GM12892 (cell line): ENCODE measurements around the gene NYAP1.

Experiments used
- DNase-seq: peaks from one replicate; pipeline ENCODE4 v3.0.0; 2011; ENCODE audit not compliant: insufficient read length
- FAIRE-seq: peaks from 2 replicates; lab custom pipeline; 2011; peaks lifted over from hg19 to GRCh38; lab: Jason Lieb, UNC
- POLR2A ChIP-seq: IDR thresholded peaks from 2 replicates; pipeline ENCODE4 v1.6.1; 2011; ENCODE audit warnings: low read depth, low read length, control low read depth
- POLR2AphosphoS5 ChIP-seq: IDR thresholded peaks from 2 replicates; pipeline ENCODE4 v1.6.1; 2011; ENCODE audit warnings: low read depth, low read length, control low read depth
- TAF1 ChIP-seq: IDR thresholded peaks from 2 replicates; pipeline ENCODE4 v1.6.1; 2011; ENCODE audit warnings: low read depth, mild to moderate bottlenecking, control low read depth, low read length, borderline replicate concordance

NYAP1 gene

DNA sequence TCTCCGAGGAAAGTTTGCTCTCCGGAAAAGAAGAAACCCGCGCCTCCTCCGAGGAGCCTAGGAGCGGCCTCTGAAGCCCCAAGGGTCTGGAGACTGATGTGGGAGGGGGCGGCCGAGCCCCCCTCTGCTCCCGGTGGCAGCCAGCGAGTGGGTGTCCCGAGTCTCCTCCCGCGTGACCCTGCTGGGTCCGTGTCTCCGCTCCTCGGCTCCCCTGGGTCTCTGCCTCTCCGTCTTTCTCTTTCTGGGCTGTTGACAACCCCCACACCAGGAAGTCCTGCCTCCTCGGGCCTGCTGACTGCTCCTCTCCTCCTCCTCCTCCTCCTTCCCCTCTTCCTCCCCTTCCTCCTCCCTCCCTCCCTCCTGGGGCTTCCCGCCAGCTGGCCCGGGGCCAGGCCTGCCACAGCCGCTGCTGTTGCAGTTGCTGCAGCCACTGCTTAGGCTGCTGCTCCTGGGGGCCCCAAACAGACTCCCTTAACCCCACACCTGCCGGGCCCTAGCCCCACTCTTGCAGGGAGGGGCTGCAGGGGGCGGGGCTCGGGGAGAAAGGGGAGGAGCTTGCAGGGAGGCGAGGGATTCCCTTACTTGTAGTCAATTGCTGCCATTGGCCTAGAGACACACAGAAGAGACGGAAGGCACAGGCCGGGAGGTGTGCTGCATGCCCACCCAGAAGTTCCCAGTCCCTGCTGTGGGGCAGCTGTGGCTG is 4.6 kb upstream of the NYAP1 start, which contains the start of gene TSC22D4:
Gene TSC22D4 (minus strand): TSS at position 257 of the 703 bp plus-strand sequence. CDS start 1,176 bp downstream, outside the sequence.
- DNase-seq (peak; percentile 92), FAIRE-seq (peak; percentile 87)
- TF ChIP-seq TAF1 (peak; percentile 51; the same call in 1 of the 2 replicates), POLR2AphosphoS5 (peak; percentile 81), POLR2A (peak; percentile 82)

DNA sequence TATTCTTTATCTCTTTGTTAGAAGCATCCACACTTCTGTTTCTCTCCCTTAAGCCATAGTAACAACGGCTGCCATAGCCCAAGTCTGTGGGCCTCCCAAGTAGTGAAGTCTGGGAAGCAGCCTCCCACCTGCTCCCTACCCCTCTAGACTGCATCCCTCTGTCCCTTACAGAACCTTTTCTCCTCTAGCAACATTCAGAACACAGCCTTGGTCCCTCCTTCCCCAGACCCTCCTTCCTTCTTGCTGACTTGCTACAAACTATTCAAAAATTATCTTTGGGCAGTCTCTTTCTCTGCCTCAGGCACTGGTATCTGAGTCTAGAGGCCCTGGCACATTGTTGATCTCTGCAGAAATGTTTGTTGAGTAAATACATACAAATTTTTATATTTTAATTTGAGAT is 2.3 kb upstream of the NYAP1 start:
- DNase-seq: no peak
- no peak for FAIRE-seq
- TF ChIP-seq POLR2AphosphoS5 (no peak), POLR2A (no peak), TAF1 (no peak)

DNA sequence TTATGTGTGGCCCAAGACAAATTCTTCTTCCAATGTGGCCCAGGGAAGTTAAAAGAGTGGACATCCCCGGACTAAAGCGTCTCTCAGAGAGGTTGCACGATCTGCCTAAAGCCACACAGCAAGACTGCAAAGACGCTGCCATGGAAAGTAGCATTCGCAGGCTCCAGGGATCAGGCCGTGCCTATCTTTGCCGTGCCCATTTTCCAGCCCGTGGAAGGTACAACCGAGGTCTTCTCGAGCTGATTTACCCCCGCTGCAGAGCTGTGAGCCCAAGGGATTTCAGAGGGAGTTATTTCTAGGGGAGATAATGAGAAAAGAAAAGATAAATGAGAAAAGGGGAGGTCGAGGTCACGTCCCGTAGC is 1.0 kb upstream of the NYAP1 start:
- TF ChIP-seq TAF1 (no peak), POLR2AphosphoS5 (no peak), POLR2A (no peak)
- FAIRE-seq: no peak

DNA sequence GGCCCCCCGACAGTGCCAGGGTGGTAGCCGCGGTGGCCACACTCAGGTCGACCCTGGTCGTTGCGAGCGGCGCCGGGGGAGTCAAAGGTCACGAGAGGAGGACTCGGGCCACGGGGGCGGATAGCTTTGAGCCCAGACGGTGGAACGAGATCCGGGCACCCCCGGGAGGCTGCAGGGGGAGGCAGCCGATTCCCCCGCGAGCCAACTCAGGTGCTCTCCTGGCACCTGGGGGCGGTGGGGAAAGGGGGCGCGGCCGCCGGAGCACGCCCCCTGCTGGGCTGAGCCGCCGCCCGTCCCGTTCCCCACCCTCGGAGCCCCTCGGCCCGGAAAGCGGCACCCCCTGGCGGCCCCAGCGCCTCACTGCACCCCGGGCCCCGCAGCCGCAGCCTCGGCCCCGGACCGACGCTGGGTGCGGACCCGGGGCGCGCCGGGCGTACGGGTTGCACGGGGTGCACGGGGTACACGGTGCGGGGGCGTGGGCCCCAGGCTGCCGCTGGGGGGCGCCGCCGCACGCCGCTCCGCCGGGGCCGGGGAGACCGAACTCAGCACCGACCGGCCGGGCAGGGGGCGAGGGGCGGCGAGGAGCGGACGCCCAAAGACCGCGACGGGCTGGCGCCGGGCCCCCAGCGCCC is 521 bp upstream of the NYAP1 start:
- no peak for TF ChIP-seq TAF1
- no peak for TF ChIP-seq POLR2AphosphoS5
- TF ChIP-seq POLR2A: no peak
- FAIRE-seq (peak; percentile 57), DNase-seq (peak; percentile 82)

More for the DNA sequence above, 1.0 kb upstream of the NYAP1 start:
- no peak for DNase-seq

DNA sequence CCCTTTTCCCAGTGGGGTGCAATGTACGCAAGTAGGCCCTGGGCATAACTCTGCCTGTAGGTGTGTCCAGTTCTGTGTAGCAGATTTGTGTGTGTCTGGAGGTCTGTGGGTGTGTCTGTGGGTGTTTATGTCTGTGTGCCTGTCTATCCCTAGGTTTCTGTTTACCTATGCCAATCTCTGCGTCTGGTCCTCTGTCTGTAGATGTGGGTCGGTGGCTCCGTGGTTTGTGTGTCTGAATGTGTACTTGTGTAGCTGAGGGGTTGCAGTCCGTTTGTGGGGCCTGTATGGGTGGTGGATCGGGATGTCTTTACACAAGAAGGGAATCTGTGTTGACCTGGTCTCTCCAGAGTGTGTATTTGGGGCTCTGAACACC is 932 bp downstream of the NYAP1 start:
- DNase-seq (no peak), FAIRE-seq (no peak)
- no peak for TF ChIP-seq POLR2AphosphoS5
- no peak for TF ChIP-seq TAF1
- TF ChIP-seq POLR2A: no peak

DNA sequence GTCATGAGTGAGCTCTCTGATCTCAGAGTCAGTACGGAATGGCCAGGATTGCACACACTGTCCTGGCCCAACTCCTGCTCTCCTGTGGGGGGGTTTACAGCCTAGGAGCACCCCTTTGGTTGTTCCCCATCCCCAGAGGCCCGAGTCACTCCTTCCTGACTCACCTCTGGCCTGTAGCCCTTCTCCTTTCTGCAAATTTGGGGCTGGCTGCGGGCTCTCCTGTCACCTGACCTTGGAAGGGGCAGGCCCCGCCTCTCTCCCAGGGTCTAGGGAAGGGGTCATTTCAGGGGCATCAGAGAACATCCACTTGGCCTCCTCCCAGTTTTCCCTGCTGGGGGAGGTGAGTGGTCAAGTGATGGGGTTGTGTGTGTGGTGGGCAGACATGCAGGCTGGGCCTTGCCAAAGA is 1.7 kb downstream of the NYAP1 start:
- DNase-seq (no peak), FAIRE-seq (no peak)
- TF ChIP-seq POLR2AphosphoS5 (no peak), TAF1 (no peak), POLR2A (no peak)

DNA sequence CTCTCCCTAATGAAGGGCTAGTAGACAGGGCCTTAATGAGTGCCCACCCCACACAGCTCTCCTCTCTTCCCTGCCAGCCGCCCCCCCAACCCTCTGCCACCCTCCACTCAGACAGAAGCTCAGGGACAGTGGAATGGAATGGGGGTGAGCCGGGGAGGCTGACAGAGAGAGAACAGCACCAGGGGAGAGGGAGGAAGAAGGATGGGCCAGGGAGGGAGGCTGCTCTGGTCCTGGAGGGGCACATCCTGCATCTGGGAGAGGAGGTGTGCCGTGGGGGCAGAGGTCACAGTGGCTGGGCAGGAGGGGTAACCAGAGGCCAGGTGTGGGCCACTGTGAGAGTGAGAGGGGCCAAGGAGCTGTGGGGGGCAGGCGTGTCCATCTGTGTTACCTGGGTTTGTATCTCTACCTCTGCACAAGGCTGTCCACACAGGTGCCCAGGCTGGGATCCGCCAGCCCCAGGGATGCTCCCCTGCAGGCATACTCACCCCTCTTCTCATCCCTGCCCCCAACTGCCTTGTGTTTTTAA is 2.4 kb downstream of the NYAP1 start:
- FAIRE-seq (no peak), DNase-seq (no peak)
- TF ChIP-seq TAF1: no peak
- TF ChIP-seq POLR2AphosphoS5: no peak
- no peak for TF ChIP-seq POLR2A

DNA sequence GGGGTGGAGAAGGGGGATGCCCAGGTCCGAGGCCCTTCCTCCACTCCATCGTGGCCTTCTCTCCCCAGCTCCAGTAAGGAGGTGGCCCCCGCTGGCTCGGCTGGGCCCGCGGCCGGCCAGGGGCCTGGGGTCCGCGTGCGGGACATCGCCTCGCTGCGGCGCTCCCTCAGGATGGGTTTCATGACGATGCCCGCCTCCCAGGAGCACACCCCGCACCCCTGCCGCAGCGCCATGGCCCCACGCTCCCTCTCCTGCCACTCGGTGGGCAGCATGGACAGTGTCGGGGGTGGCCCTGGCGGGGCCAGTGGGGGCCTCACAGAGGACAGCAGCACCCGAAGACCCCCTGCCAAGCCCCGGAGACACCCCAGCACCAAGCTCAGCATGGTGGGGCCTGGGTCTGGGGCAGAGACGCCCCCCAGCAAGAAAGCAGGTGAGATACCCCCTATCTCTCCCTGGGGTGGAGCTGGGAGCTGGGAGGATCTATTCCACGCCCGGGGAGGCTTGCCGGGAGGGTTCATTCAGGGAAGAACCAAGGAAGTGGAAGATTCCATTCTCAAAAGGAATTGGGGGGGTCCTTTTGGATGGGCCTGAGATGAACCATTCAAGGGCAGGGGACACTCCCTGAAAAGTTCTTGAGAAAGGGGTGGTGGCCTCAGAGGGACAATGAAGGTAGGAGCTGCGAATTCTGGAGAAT is 3.2 kb downstream of the NYAP1 start:
- DNase-seq: no peak
- TF ChIP-seq POLR2A (no peak), POLR2AphosphoS5 (no peak), TAF1 (no peak)
- FAIRE-seq: no peak

DNA sequence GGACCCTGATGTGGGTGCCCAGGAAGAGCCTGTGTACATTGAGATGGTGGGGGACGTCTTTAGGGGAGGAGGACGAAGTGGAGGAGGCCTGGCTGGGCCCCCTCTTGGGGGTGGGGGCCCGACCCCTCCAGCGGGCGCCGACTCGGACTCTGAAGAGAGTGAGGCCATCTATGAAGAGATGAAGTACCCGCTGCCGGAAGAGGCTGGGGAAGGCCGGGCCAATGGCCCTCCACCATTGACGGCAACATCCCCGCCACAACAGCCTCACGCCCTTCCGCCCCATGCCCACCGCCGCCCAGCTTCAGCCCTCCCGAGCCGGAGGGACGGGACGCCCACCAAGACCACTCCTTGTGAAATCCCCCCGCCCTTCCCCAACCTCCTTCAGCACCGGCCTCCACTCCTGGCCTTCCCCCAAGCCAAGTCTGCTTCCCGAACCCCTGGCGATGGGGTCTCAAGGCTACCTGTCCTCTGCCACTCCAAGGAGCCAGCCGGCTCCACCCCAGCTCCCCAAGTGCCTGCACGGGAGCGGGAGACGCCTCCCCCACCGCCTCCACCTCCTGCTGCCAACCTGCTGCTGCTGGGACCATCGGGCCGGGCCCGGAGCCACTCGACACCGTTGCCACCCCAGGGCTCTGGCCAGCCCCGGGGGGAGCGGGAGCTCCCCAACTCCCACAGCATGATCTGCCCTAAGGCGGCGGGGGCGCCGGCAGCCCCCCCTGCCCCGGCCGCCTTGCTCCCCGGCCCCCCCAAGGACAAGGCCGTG is 4.8 kb downstream of the NYAP1 start:
- DNase-seq (no peak), FAIRE-seq (no peak)
- no peak for TF ChIP-seq POLR2AphosphoS5
- no peak for TF ChIP-seq TAF1
- no peak for TF ChIP-seq POLR2A

DNA sequence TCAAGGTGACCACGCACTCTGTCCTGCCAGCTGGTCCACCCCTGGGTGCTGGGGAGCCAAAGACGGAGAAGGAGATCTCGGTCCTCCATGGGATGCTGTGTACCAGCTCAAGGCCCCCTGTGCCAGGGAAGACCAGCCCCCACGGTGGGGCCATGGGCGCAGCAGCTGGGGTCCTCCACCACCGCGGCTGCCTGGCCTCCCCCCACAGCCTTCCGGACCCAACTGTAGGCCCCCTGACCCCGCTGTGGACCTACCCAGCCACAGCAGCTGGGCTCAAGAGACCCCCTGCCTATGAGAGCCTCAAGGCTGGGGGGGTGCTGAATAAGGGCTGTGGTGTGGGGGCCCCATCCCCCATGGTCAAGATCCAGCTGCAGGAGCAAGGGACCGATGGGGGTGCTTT is 5.4 kb downstream of the NYAP1 start:
- FAIRE-seq (no peak), DNase-seq (no peak)
- TF ChIP-seq TAF1: no peak
- TF ChIP-seq POLR2AphosphoS5: no peak
- TF ChIP-seq POLR2A: no peak
